Measurements from ENCODE around the gene DNAH1. TPM values are rescaled to one million over a fixed set of nuclear protein-coding genes. Genes with fewer than 3 reads are reported as not detected.

DNAH1 gene
- total RNA-seq, 1 experiment from 2014 or later = 5.5 TPM

DNA sequence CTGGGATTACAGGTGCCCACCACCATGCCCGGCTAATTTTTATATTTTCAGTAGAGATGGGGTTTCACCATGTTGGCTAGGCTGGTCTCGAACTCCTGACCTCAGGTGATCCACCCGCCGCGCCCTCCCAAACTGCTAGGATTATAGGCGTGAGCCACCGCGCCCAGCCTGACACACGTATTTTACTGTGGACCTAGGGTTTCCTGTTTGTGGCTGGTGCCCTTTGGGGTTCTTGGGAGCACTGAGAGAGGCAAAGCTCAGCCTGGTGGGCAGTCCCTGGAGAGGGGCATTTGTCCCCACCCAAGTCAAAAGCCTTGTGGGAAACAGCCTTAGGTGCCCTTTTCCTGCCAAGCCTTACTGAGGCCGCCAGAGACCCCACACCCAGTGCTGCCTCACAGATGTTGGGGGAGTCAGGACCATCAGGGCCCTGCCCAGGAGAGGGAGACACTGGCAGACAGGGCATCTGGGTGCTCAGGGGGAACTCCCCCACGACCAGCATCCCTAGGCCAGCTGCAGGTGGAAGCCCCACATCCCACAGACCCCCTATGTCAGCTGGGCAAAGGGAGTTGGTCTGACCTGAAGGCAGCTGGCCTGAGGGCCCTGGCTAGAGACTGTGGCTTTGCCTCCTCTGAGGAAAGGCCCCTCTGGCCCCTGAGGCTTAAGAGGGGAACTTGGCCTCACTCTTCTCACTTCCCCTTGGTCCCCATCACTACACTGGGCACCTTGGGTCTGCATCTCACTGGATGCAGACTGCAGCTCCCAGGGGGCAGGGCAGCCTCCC, 35.1 kb downstream of the DNAH1 start:
- no peak overlapping the region for H3K9ac ChIP-seq (ENCODE audit: low read length)
- TF ChIP-seq EZH2phosphoT487 (IDR thresholded peaks at IDR 0.05; ENCODE audit: borderline replicate concordance) (no peak), SRF (IDR thresholded peaks at IDR 0.05; ENCODE audit: low read depth) (no peak), TCF7L2 (IDR thresholded peaks at IDR 0.05; ENCODE audit: borderline replicate concordance, extremely low read depth, insufficient read depth, insufficient read length) (no peak), POLR2A (IDR thresholded peaks at IDR 0.05; ENCODE audit: borderline replicate concordance, extremely low read depth, insufficient read depth, insufficient read length) (no peak), REST (IDR thresholded peaks at IDR 0.05; ENCODE audit: low read depth) (no peak), RAD21 (IDR thresholded peaks at IDR 0.05; ENCODE audit: low read depth) (no peak), YY1 (IDR thresholded peaks at IDR 0.05; ENCODE audit: extremely low read depth, insufficient replicate concordance, low read depth, low read length) (no peak), JUND (IDR thresholded peaks at IDR 0.05) (no peak), ZFX (IDR thresholded peaks at IDR 0.05) (no peak), POLR2AphosphoS5 (IDR thresholded peaks at IDR 0.05; ENCODE audit: low read depth, low read length) (no peak), FOSL1 (IDR thresholded peaks at IDR 0.05; ENCODE audit: low read depth) (no peak), CBX3 (IDR thresholded peaks at IDR 0.05; ENCODE audit: low read depth) (no peak), ELF1 (IDR thresholded peaks at IDR 0.05; ENCODE audit: borderline replicate concordance, low read depth) (no peak)
- TF ChIP-seq, protein P1, sequence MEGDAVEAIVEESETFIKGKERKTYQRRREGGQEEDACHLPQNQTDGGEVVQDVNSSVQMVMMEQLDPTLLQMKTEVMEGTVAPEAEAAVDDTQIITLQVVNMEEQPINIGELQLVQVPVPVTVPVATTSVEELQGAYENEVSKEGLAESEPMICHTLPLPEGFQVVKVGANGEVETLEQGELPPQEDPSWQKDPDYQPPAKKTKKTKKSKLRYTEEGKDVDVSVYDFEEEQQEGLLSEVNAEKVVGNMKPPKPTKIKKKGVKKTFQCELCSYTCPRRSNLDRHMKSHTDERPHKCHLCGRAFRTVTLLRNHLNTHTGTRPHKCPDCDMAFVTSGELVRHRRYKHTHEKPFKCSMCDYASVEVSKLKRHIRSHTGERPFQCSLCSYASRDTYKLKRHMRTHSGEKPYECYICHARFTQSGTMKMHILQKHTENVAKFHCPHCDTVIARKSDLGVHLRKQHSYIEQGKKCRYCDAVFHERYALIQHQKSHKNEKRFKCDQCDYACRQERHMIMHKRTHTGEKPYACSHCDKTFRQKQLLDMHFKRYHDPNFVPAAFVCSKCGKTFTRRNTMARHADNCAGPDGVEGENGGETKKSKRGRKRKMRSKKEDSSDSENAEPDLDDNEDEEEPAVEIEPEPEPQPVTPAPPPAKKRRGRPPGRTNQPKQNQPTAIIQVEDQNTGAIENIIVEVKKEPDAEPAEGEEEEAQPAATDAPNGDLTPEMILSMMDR (IDR thresholded peaks at IDR 0.05 in 2 of 3, conservative IDR thresholded peaks at IDR 0.05 in 1 of 3; ENCODE audit: borderline replicate concordance in 1 of 3, insufficient read depth in 1 of 3, low read depth in 2 of 3, low read length in 2 of 3) = no peak
- no peaks in the 10 kb centered on the region for H3K9me2 ChIP-seq (ENCODE audit: insufficient read depth)
- no peak for DNase-seq (ENCODE audit: low read depth, low spot score)
- no peaks in the 10 kb centered on the region for H4K20me1 ChIP-seq (ENCODE audit: insufficient read depth)
- no TSS peak for BruUV-seq (replicated peaks)
- H3K4me3 ChIP-seq (replicated peaks in 1 of 2; ENCODE audit: low read depth in 1 of 2, low read length in 2 of 2) = no peak overlapping the region
- CTCF ChIA-PET = no interaction called here
- intact Hi-C loops (cut with micrococcal nuclease) = no loop called here
- no peak overlapping the region for H2AFZ ChIP-seq (ENCODE audit: low read depth, low read length, poor library complexity, severe bottlenecking)
- POLR2A ChIA-PET = no interaction called here
- H3K4me1 ChIP-seq (ENCODE audit: control insufficient read depth in 1 of 2, insufficient read depth in 2 of 2, low read length in 2 of 2) = no peaks in the 10 kb centered on the region
- no peaks in the 10 kb centered on the region for H3K36me3 ChIP-seq (ENCODE audit: control insufficient read depth in 1 of 2, insufficient read depth in 2 of 2, low read length in 2 of 2)
- no peaks in the 10 kb centered on the region for H3K9me3 ChIP-seq (ENCODE audit: control insufficient read depth in 1 of 2, insufficient read depth in 1 of 2, low read depth in 1 of 2, low read length in 2 of 2)
- ATAC-seq = no peak
- H3K27ac ChIP-seq (ENCODE audit: low read depth, low read length) = no peak overlapping the region
- H3K79me2 ChIP-seq (ENCODE audit: insufficient read depth, low read length) = no peaks in the 10 kb centered on the region
- no peaks in the 10 kb centered on the region for H3K27me3 ChIP-seq (ENCODE audit: insufficient read depth, low read length)
- RAD21 ChIA-PET (ENCODE audit: low non-redundant PET in 1 of 2, low total read pairs in 2 of 2, uncharacterized antibody in 2 of 2, unreplicated experiment in 2 of 2) = no interaction called here
- no peak overlapping the region for H3K4me2 ChIP-seq (ENCODE audit: low read length)
